ENCODE results near the gene PDE4B.

- TF ChIP-seq ZNF780A (CRISPR knock-in tag; IDR thresholded peaks at IDR 0.05) (no peak), C11orf30 (IDR thresholded peaks at IDR 0.05; ENCODE audit: low read depth) (no peak), TBP (optimal IDR thresholded peaks at IDR 0.05; ENCODE audit: low read depth, low read length) (no peak), CREM (IDR thresholded peaks at IDR 0.05; ENCODE audit: low read depth) (no peak), CTCF (IDR thresholded peaks at IDR 0.05 in 2 of 3, conservative IDR thresholded peaks at IDR 0.05 in 1 of 3; ENCODE audit: insufficient read depth in 2 of 3, low read depth in 1 of 3, low read length in 3 of 3) (no peak), REST (IDR thresholded peaks at IDR 0.05; ENCODE audit: borderline replicate concordance) (no peak), REST (CRISPR knock-in tag; IDR thresholded peaks at IDR 0.05; ENCODE audit: low read depth) (no peak), ZSCAN29 (IDR thresholded peaks at IDR 0.05) (no peak), TCFL5 (CRISPR knock-in tag; conservative IDR thresholded peaks at IDR 0.05) (no peak), EGR1 (conservative IDR thresholded peaks at IDR 0.05) (no peak), L3MBTL2 (IDR thresholded peaks at IDR 0.05) (no peak), DPF2 (IDR thresholded peaks at IDR 0.05) (no peak), ZMIZ1 (IDR thresholded peaks at IDR 0.05; ENCODE audit: low read depth in 2 of 2, low read length in 2 of 2) (no peak), HOMEZ (CRISPR knock-in tag; IDR thresholded peaks at IDR 0.05) (no peak)
Observed at GRCh38 chr1:65872301-65872700, 79.6 kb downstream of the PDE4B start.
